Mammary epithelial cell (primary cell): ENCODE data around the gene ZMIZ1.

Experiments
- CTCF ChIP-seq, 2 donors: IDR thresholded peaks in 1 of 2; conservative IDR thresholded peaks in 1 of 2; 2 replicates each; pipeline ENCODE4 v1.5.1; 2011 to 2012; ENCODE audit warnings: inconsistent platforms in 2 of 2, low read length in 2 of 2, mild to moderate bottlenecking in 2 of 2, control low read depth in 1 of 2, low read depth in 1 of 2; ENCODE audit not compliant: insufficient read depth in 1 of 2; ENCODE audit errors: extremely low read depth in 1 of 2
- EZH2 ChIP-seq: IDR thresholded peaks from 2 replicates; pipeline ENCODE4 v1.6.1; 2012; ENCODE audit warnings: low read length, inconsistent platforms, borderline replicate concordance

DNA sequence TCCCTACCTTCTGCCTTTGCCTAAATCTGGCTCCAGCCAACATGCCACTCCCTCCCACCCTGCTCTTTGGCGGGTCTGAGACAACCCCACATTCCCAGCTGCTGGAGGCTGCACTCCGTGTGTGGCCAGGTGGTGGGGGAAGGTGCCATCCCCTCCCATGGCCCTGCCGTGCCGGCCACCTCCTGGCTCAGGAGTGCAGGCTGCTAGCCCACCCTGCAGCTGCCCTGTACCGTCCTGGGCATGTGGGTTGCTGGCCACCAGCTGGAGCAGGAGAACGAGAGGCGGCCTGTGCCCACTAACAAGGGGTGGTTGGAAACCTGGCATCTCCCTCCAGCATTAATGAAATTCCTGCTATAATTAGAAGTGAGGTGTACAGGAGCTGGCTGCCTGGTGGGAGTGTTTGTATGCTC lies 97.6 kb downstream of the ZMIZ1 start:
- no peak for TF ChIP-seq CTCF (conservative IDR thresholded peaks at IDR 0.05 in 1 of 2, IDR thresholded peaks at IDR 0.05 in 1 of 2; ENCODE audit: extremely low read depth in 1 of 2, insufficient read depth in 1 of 2, low read depth in 1 of 2, low read length in 2 of 2)
- TF ChIP-seq EZH2 = no peak
